ENCODE measurements around the gene PEAK1. TPM values are rescaled to one million over a fixed set of nuclear protein-coding genes. Genes with fewer than 3 reads are reported as not detected.

Gene PEAK1
- total RNA-seq, 1 donor from 2014 or later: 125 TPM

GRCh38 chr15:77139312-77139711 is 280.6 kb downstream of the PEAK1 start:
- Mint-ChIP-seq H3K36me3 (ENCODE audit: unreplicated experiment) (peaks cover 41% of the 10 kb centered on the region), H3K9me3 (ENCODE audit: unreplicated experiment) (peaks cover 23% of the 10 kb centered on the region), H3K4me3 (ENCODE audit: unreplicated experiment) (no peak overlapping the region), H3K27ac (ENCODE audit: unreplicated experiment) (no peak overlapping the region), H3K27me3 (ENCODE audit: unreplicated experiment) (no peaks in the 10 kb centered on the region), H3K4me1 (ENCODE audit: unreplicated experiment) (peaks cover 28% of the 10 kb centered on the region)
- no peak for TF ChIP-seq CTCF (IDR thresholded peaks at IDR 0.05)
- no peak for DNase-seq (ENCODE audit: extremely low spot score, unreplicated experiment)

GRCh38 chr15:77138167-77138522 is 281.8 kb downstream of the PEAK1 start:
- H3K27me3 Mint-ChIP-seq (ENCODE audit: unreplicated experiment): no peaks in the 10 kb centered on the region
- no peak for DNase-seq (ENCODE audit: extremely low spot score, unreplicated experiment)
- no peak overlapping the region for H3K27ac Mint-ChIP-seq (ENCODE audit: unreplicated experiment)
- no peak for TF ChIP-seq CTCF (IDR thresholded peaks at IDR 0.05)
- H3K9me3 Mint-ChIP-seq (ENCODE audit: unreplicated experiment): peaks cover 19% of the 10 kb centered on the region
- H3K36me3 Mint-ChIP-seq (ENCODE audit: unreplicated experiment): peaks cover 46% of the 10 kb centered on the region
- peaks cover 23% of the 10 kb centered on the region for H3K4me1 Mint-ChIP-seq (ENCODE audit: unreplicated experiment)
- H3K4me3 Mint-ChIP-seq (ENCODE audit: unreplicated experiment): no peak overlapping the region

- no peak for TF ChIP-seq CTCF (IDR thresholded peaks at IDR 0.05)
- Mint-ChIP-seq H3K27me3 (ENCODE audit: unreplicated experiment) (no peaks in the 10 kb centered on the region), H3K27ac (ENCODE audit: unreplicated experiment) (no peak overlapping the region), H3K4me3 (ENCODE audit: unreplicated experiment) (no peak overlapping the region), H3K4me1 (ENCODE audit: unreplicated experiment) (peaks cover 13% of the 10 kb centered on the region), H3K36me3 (ENCODE audit: unreplicated experiment) (peaks cover 35% of the 10 kb centered on the region), H3K9me3 (ENCODE audit: unreplicated experiment) (peaks cover 11% of the 10 kb centered on the region)
- no peak for DNase-seq (ENCODE audit: extremely low spot score, unreplicated experiment)
Observed at GRCh38 chr15:77135181-77135580, 284.7 kb downstream of the PEAK1 start.

GRCh38 chr15:77130315-77130930 is 289.5 kb downstream of the PEAK1 start:
- Mint-ChIP-seq H3K4me1 (ENCODE audit: unreplicated experiment) (peaks cover 21% of the 10 kb centered on the region), H3K36me3 (ENCODE audit: unreplicated experiment) (peaks cover 27% of the 10 kb centered on the region), H3K27ac (ENCODE audit: unreplicated experiment) (no peak overlapping the region), H3K27me3 (ENCODE audit: unreplicated experiment) (no peaks in the 10 kb centered on the region), H3K9me3 (ENCODE audit: unreplicated experiment) (no peaks in the 10 kb centered on the region), H3K4me3 (ENCODE audit: unreplicated experiment) (no peak overlapping the region)
- DNase-seq (ENCODE audit: extremely low spot score, unreplicated experiment): no peak
- TF ChIP-seq CTCF (IDR thresholded peaks at IDR 0.05): no peak

GRCh38 chr15:77127626-77128025 is 292.3 kb downstream of the PEAK1 start:
- peaks cover 11% of the 10 kb centered on the region for H3K4me1 Mint-ChIP-seq (ENCODE audit: unreplicated experiment)
- no peak overlapping the region for H3K27ac Mint-ChIP-seq (ENCODE audit: unreplicated experiment)
- peaks cover 16% of the 10 kb centered on the region for H3K36me3 Mint-ChIP-seq (ENCODE audit: unreplicated experiment)
- H3K9me3 Mint-ChIP-seq (ENCODE audit: unreplicated experiment): peaks cover 6% of the 10 kb centered on the region
- H3K27me3 Mint-ChIP-seq (ENCODE audit: unreplicated experiment): no peaks in the 10 kb centered on the region
- no peak overlapping the region for H3K4me3 Mint-ChIP-seq (ENCODE audit: unreplicated experiment)
- no peak for TF ChIP-seq CTCF (IDR thresholded peaks at IDR 0.05)
- DNase-seq (ENCODE audit: extremely low spot score, unreplicated experiment): no peak
